IPS-18a (cell line): ENCODE results near the gene NRL.
"Not testable (repeated sequence)": the region's sequence is repeated elsewhere in the genome, so short reads cannot be mapped to it uniquely, and the experiment has no call there.

Source experiments
- H3K27ac ChIP-seq: one replicate; pipeline ENCODE4 v1.5.1; 2013; ENCODE audit warnings: low read length
- H3K27me3 ChIP-seq: one replicate; pipeline ENCODE4 v1.6.1; 2013; ENCODE audit warnings: mild to moderate bottlenecking, low read length; ENCODE audit not compliant: control insufficient read depth, insufficient read depth
- H3K36me3 ChIP-seq: one replicate; pipeline ENCODE4 v1.6.1; 2013; ENCODE audit warnings: low read depth, low read length; ENCODE audit not compliant: control insufficient read depth
- H3K4me1 ChIP-seq: one replicate; pipeline ENCODE4 v1.6.1; 2013; ENCODE audit warnings: low read depth, low read length; ENCODE audit not compliant: control insufficient read depth
- H3K4me3 ChIP-seq: one replicate; pipeline ENCODE4 v1.5.1; 2013; ENCODE audit warnings: low read length
- H3K9ac ChIP-seq: one replicate; pipeline ENCODE4 v1.6.1; 2013; ENCODE audit warnings: mild to moderate bottlenecking, low read length, moderate library complexity
- H3K9me3 ChIP-seq: one replicate; pipeline ENCODE4 v1.6.1; 2013; ENCODE audit warnings: low read depth, low read length; ENCODE audit not compliant: control insufficient read depth

Gene NRL

GRCh38 chr14:24057271-24057670 is 57.5 kb downstream of the NRL start:
- H3K27ac ChIP-seq: no peak overlapping the region
- H3K27me3 ChIP-seq: no peaks in the 10 kb centered on the region
- H3K4me3 ChIP-seq: no peak overlapping the region
- H3K36me3 ChIP-seq: no peaks in the 10 kb centered on the region
- H3K4me1 ChIP-seq: no peaks in the 10 kb centered on the region
- no peaks in the 10 kb centered on the region for H3K9me3 ChIP-seq
- H3K9ac ChIP-seq: no peak overlapping the region

- Histone ChIP-seq H3K9me3 (no peaks in the 10 kb centered on the region), H3K4me3 (no peak overlapping the region), H3K4me1 (no peaks in the 10 kb centered on the region), H3K27ac (no peak overlapping the region), H3K36me3 (no peaks in the 10 kb centered on the region), H3K27me3 (no peaks in the 10 kb centered on the region), H3K9ac (no peak overlapping the region)
Observed at GRCh38 chr14:24056800-24057184, 58.0 kb downstream of the NRL start.

GRCh38 chr14:24055971-24056799 is 58.6 kb downstream of the NRL start:
- H3K27ac ChIP-seq: no peak overlapping the region
- no peak overlapping the region for H3K4me3 ChIP-seq
- no peaks in the 10 kb centered on the region for H3K27me3 ChIP-seq
- no peak overlapping the region for H3K9ac ChIP-seq
- H3K4me1 ChIP-seq: peaks cover 1% of the 10 kb centered on the region
- H3K9me3 ChIP-seq: no peaks in the 10 kb centered on the region
- no peaks in the 10 kb centered on the region for H3K36me3 ChIP-seq

GRCh38 chr14:24054646-24055045 is 60.1 kb downstream of the NRL start:
- Histone ChIP-seq H3K4me1 (peaks cover 8% of the 10 kb centered on the region), H3K4me3 (no peak overlapping the region), H3K9ac (no peak overlapping the region), H3K27ac (no peak overlapping the region), H3K9me3 (no peaks in the 10 kb centered on the region), H3K27me3 (no peaks in the 10 kb centered on the region), H3K36me3 (no peaks in the 10 kb centered on the region)

GRCh38 chr14:24054324-24054641 is 60.5 kb downstream of the NRL start:
- H3K27ac ChIP-seq: no peak overlapping the region
- H3K9ac ChIP-seq: no peak overlapping the region
- H3K4me1 ChIP-seq: peaks cover 8% of the 10 kb centered on the region
- H3K36me3 ChIP-seq: no peaks in the 10 kb centered on the region
- H3K27me3 ChIP-seq: no peaks in the 10 kb centered on the region
- H3K9me3 ChIP-seq: no peaks in the 10 kb centered on the region
- H3K4me3 ChIP-seq: no peak overlapping the region

- Histone ChIP-seq H3K9ac (no peak overlapping the region), H3K27me3 (no peaks in the 10 kb centered on the region), H3K9me3 (no peaks in the 10 kb centered on the region), H3K27ac (no peak overlapping the region), H3K4me1 (peaks cover 8% of the 10 kb centered on the region), H3K36me3 (no peaks in the 10 kb centered on the region), H3K4me3 (no peak overlapping the region)
Observed at GRCh38 chr14:24053548-24054323, 61.0 kb downstream of the NRL start.

- Histone ChIP-seq H3K36me3 (no peaks in the 10 kb centered on the region), H3K4me3 (peak overlapping the region; percentile 74), H3K9ac (no peak overlapping the region), H3K27ac (no peak overlapping the region), H3K27me3 (no peaks in the 10 kb centered on the region), H3K4me1 (peaks cover 8% of the 10 kb centered on the region), H3K9me3 (no peaks in the 10 kb centered on the region)
Observed at GRCh38 chr14:24052656-24053547, 61.8 kb downstream of the NRL start.

- Histone ChIP-seq H3K4me1 (peaks cover 8% of the 10 kb centered on the region), H3K9me3 (no peaks in the 10 kb centered on the region), H3K4me3 (peak within 1 kb of the TSS; percentile 74), H3K36me3 (no peaks in the 10 kb centered on the region), H3K9ac (peak within 1 kb of the TSS; percentile 61), H3K27me3 (no peaks in the 10 kb centered on the region), H3K27ac (no peak within 1 kb of the TSS)
Observed at GRCh38 chr14:24051789-24052655, 62.7 kb downstream of the NRL start, which contains the start of gene CARMIL3. TSS of gene CARMIL3 (plus strand) at chr14:24052009. CDS start at chr14:24052154, 145 bp downstream.

GRCh38 chr14:24051176-24051788 is 63.5 kb downstream of the NRL start:
- Histone ChIP-seq H3K9me3 (no peaks in the 10 kb centered on the region), H3K9ac (peak overlapping the region; percentile 61), H3K27ac (no peak overlapping the region), H3K4me3 (peak overlapping the region; percentile 74), H3K27me3 (no peaks in the 10 kb centered on the region), H3K4me1 (peaks cover 8% of the 10 kb centered on the region), H3K36me3 (no peaks in the 10 kb centered on the region)

GRCh38 chr14:24050753-24051152 is 64.0 kb downstream of the NRL start:
- not testable (repeated sequence) for H3K36me3 ChIP-seq, H3K27ac ChIP-seq, H3K27me3 ChIP-seq, H3K4me1 ChIP-seq, H3K9me3 ChIP-seq, H3K9ac ChIP-seq
- H3K4me3 ChIP-seq: peak overlapping the region; percentile 74
